ENCODE measurements around the gene MMP13.

MMP13 gene

GRCh38 chr11:102964867-102965266, 9.3 kb upstream of the MMP13 start:
- no peak for DNase-seq (ENCODE audit: low spot score)
- no peak for TF ChIP-seq CTCF (IDR thresholded peaks at IDR 0.05; ENCODE audit: extremely low read depth, missing control alignments)

- DNase-seq (ENCODE audit: low spot score), result no peak
- TF ChIP-seq CTCF (IDR thresholded peaks at IDR 0.05; ENCODE audit: extremely low read depth, missing control alignments), result no peak
These were observed 2.4 kb upstream of the MMP13 start for GRCh38 chr11:102957953-102958352.

GRCh38 chr11:102950622-102951081, 4.9 kb downstream of the MMP13 start:
- no peak for TF ChIP-seq CTCF (IDR thresholded peaks at IDR 0.05; ENCODE audit: extremely low read depth, missing control alignments)
- DNase-seq (ENCODE audit: low spot score), result no peak

- DNase-seq (ENCODE audit: low spot score), result no peak
These were observed 9.3 kb downstream of the MMP13 start for GRCh38 chr11:102946237-102946636.

GRCh38 chr11:102940714-102941588, 14.6 kb downstream of the MMP13 start:
- peak; percentile 48 for TF ChIP-seq CTCF (IDR thresholded peaks at IDR 0.05; ENCODE audit: extremely low read depth, missing control alignments)
- DNase-seq (ENCODE audit: low spot score), result peak; percentile 62

More at GRCh38 chr11:102946237-102946636, 9.3 kb downstream of the MMP13 start:
- TF ChIP-seq CTCF (IDR thresholded peaks at IDR 0.05; ENCODE audit: extremely low read depth, missing control alignments), result no peak

- no peak for TF ChIP-seq CTCF (IDR thresholded peaks at IDR 0.05; ENCODE audit: extremely low read depth, missing control alignments)
These were observed 18.5 kb downstream of the MMP13 start for GRCh38 chr11:102936864-102937509.

GRCh38 chr11:102935514-102935913, 20.0 kb downstream of the MMP13 start:
- no peak for TF ChIP-seq CTCF (IDR thresholded peaks at IDR 0.05; ENCODE audit: extremely low read depth, missing control alignments)
- no peak for DNase-seq (ENCODE audit: low spot score)

More at GRCh38 chr11:102936864-102937509, 18.5 kb downstream of the MMP13 start:
- no peak for DNase-seq (ENCODE audit: low spot score)

Data from GM20000 (cell line).